ENCODE data around the gene PPHLN1.
A peak's percentile ranks its signal among the peaks of the same experiment; 100 is the strongest.
"Not testable (repeated sequence)": the region's sequence is repeated elsewhere in the genome, so short reads cannot be mapped to it uniquely, and the experiment has no call there.

Gene PPHLN1

GRCh38 chr12:42315108-42315507, 10.9 kb upstream of the PPHLN1 start:
- H3K4me3 ChIP-seq (ENCODE audit: low read depth, low read length): no peak overlapping the region
- DNase-seq (ENCODE audit: low read depth): no peak
- no peak for TF ChIP-seq CTCF (IDR thresholded peaks at IDR 0.05; ENCODE audit: insufficient read depth, low read depth, low read length, missing control alignments)

GRCh38 chr12:42320796-42321195, 5.2 kb upstream of the PPHLN1 start:
- no peak for TF ChIP-seq CTCF (IDR thresholded peaks at IDR 0.05; ENCODE audit: insufficient read depth, low read depth, low read length, missing control alignments)
- DNase-seq (ENCODE audit: low read depth): no peak
- no peak overlapping the region for H3K4me3 ChIP-seq (ENCODE audit: low read depth, low read length)

GRCh38 chr12:42322567-42322966, 3.4 kb upstream of the PPHLN1 start:
- TF ChIP-seq CTCF (IDR thresholded peaks at IDR 0.05; ENCODE audit: insufficient read depth, low read depth, low read length, missing control alignments): no peak
- H3K4me3 ChIP-seq (ENCODE audit: low read depth, low read length): no peak overlapping the region
- DNase-seq (ENCODE audit: low read depth): no peak

GRCh38 chr12:42323856-42324255, 2.1 kb upstream of the PPHLN1 start:
- no peak for TF ChIP-seq CTCF (IDR thresholded peaks at IDR 0.05; ENCODE audit: insufficient read depth, low read depth, low read length, missing control alignments)
- no peak overlapping the region for H3K4me3 ChIP-seq (ENCODE audit: low read depth, low read length)
- no peak for DNase-seq (ENCODE audit: low read depth)

- no peak for TF ChIP-seq CTCF (IDR thresholded peaks at IDR 0.05; ENCODE audit: insufficient read depth, low read depth, low read length, missing control alignments)
- H3K4me3 ChIP-seq (ENCODE audit: low read depth, low read length): peak overlapping the region; percentile 82
- DNase-seq (ENCODE audit: low read depth): no peak
Measured at GRCh38 chr12:42325326-42325652, 678 bp upstream of the PPHLN1 start.

GRCh38 chr12:42326541-42327226, 717 bp downstream of the PPHLN1 start:
- peak; percentile 28 for DNase-seq (ENCODE audit: low read depth)
- TF ChIP-seq CTCF (IDR thresholded peaks at IDR 0.05; ENCODE audit: insufficient read depth, low read depth, low read length, missing control alignments): no peak
- H3K4me3 ChIP-seq (ENCODE audit: low read depth, low read length): peak overlapping the region; percentile 82

- no peak for DNase-seq (ENCODE audit: low read depth)
- peak overlapping the region; percentile 82 for H3K4me3 ChIP-seq (ENCODE audit: low read depth, low read length)
- TF ChIP-seq CTCF (IDR thresholded peaks at IDR 0.05; ENCODE audit: insufficient read depth, low read depth, low read length, missing control alignments): no peak
Measured at GRCh38 chr12:42327227-42327590, 1.2 kb downstream of the PPHLN1 start.

GRCh38 chr12:42330097-42330496, 4.1 kb downstream of the PPHLN1 start:
- H3K4me3 ChIP-seq (ENCODE audit: low read depth, low read length); DNase-seq (ENCODE audit: low read depth): not testable (repeated sequence)

Data from GM12865 (cell line).